ENCODE results near the gene TMEM72. TPM values are rescaled to one million over a fixed set of nuclear protein-coding genes. Genes with fewer than 3 reads are reported as not detected.

Gene TMEM72
- total and polyA plus RNA-seq, 3 donors from 2014 or later, result 1.5 to 8.7 (median 3.0) TPM

GRCh38 chr10:44956717-44957706, 45.9 kb downstream of the TMEM72 start:
- intact Hi-C loops (cut with DNase I; ENCODE audit: low total_unique reads), result no loop called here
- whole genome bisulfite sequencing, 2 donors, result 77 to 91% methylated on average over 4 of the region's 4 CpGs
- Histone ChIP-seq H3K4me1 (peaks cover 25% of the 10 kb centered on the region), H3K27ac (peak overlapping the region; percentile 15 to 83), H3K9me3 (no peaks in the 10 kb centered on the region), H3K36me3 (ENCODE audit: low read depth, missing control alignments) (no peaks in the 10 kb centered on the region), H3K27me3 (no peaks in the 10 kb centered on the region), H3K4me3 (no peak overlapping the region)
- DNase-seq, result no peak
- TF ChIP-seq POLR2A (IDR thresholded peaks at IDR 0.05), result no peak

- H3K9me3 ChIP-seq, result no peaks in the 10 kb centered on the region
- intact Hi-C loops (cut with DNase I; ENCODE audit: low total_unique reads), result no loop called here
- TF ChIP-seq POLR2A (IDR thresholded peaks at IDR 0.05) (no peak), CTCF (IDR thresholded peaks at IDR 0.05) (no peak)
- no peaks in the 10 kb centered on the region for H3K36me3 ChIP-seq (ENCODE audit: low read depth, missing control alignments)
- H3K27ac ChIP-seq, result peak overlapping the region; percentile 78 to 83
- no peak for DNase-seq
- H3K27me3 ChIP-seq, result no peaks in the 10 kb centered on the region
- H3K4me3 ChIP-seq, result peak overlapping the region in 1 of 2 donors; percentile 82
- peaks cover 25% of the 10 kb centered on the region for H3K4me1 ChIP-seq
- 32 to 41% methylated on average over 5 of the region's 5 CpGs for WGBS, 2 donors
These were observed 47.2 kb downstream of the TMEM72 start for GRCh38 chr10:44958196-44958897.

GRCh38 chr10:44958898-44959246, 47.7 kb downstream of the TMEM72 start:
- Histone ChIP-seq H3K36me3 (ENCODE audit: low read depth, missing control alignments) (no peaks in the 10 kb centered on the region), H3K27ac (peak overlapping the region; percentile 78 to 83), H3K9me3 (no peaks in the 10 kb centered on the region), H3K4me1 (peaks cover 28% of the 10 kb centered on the region), H3K27me3 (no peaks in the 10 kb centered on the region), H3K4me3 (peak overlapping the region; percentile 75 to 82)
- intact Hi-C loops (cut with DNase I; ENCODE audit: low total_unique reads), result no loop called here
- 5 to 12% methylated on average over 6 of the region's 6 CpGs for WGBS, 2 donors
- no peak for DNase-seq
- TF ChIP-seq POLR2A (IDR thresholded peaks at IDR 0.05) (no peak), CTCF (IDR thresholded peaks at IDR 0.05) (no peak)

GRCh38 chr10:44959247-44960087, 48.3 kb downstream of the TMEM72 start, which contains the start of gene RASSF4:
Gene RASSF4, plus strand, starts transcription at chr10:44959802. Its CDS starts 10,401 bp downstream, at chr10:44970203.
- 0% methylated on average over 12 to 31 of the region's 74 CpGs for WGBS, 2 donors
- Histone ChIP-seq H3K4me1 (peaks cover 34% of the 10 kb centered on the region), H3K4me3 (peak within 1 kb of the TSS; percentile 75 to 82), H3K27ac (peak within 1 kb of the TSS; percentile 78 to 83), H3K36me3 (ENCODE audit: low read depth, missing control alignments) (no peaks in the 10 kb centered on the region), H3K9me3 (no peaks in the 10 kb centered on the region), H3K27me3 (no peaks in the 10 kb centered on the region)
- intact Hi-C loops (cut with DNase I; ENCODE audit: low total_unique reads), result no loop called here
- TF ChIP-seq CTCF (IDR thresholded peaks at IDR 0.05) (no peak), POLR2A (IDR thresholded peaks at IDR 0.05) (no peak)
- DNase-seq, result peak; percentile 94

Measured in testis (tissue), 3 donors.